Small intestine (tissue), 7 donors: ENCODE measurements around the gene ZNF441. TPM values are rescaled to one million over a fixed set of nuclear protein-coding genes. Genes with fewer than 3 reads are reported as not detected.
"Not testable (repeated sequence)": the region's sequence is repeated elsewhere in the genome, so short reads cannot be mapped to it uniquely, and the experiment has no call there.

Source experiments
- DNase-seq, 2 donors: peaks; one replicate each; pipeline versions ENCODE4 v3.0.0 to v3.0.0-alpha.2; 2013
- FAIRE-seq: peaks from 2 replicates; lab custom pipeline; 2012; peaks lifted over from hg19 to GRCh38; lab: Jason Lieb, UNC
- H3K27ac ChIP-seq, 3 donors: one replicate each; pipeline ENCODE4 v1.5.1; 2013; ENCODE audit warnings: low read length in 2 of 3, mild to moderate bottlenecking in 2 of 3, control low read depth in 1 of 3, inconsistent platforms in 1 of 3, low read depth in 1 of 3, moderate library complexity in 1 of 3
- H3K27me3 ChIP-seq, 3 donors: one replicate each; pipeline ENCODE4 v1.6.1; 2013; ENCODE audit warnings: low read length in 3 of 3, inconsistent platforms in 1 of 3; ENCODE audit not compliant: control insufficient read depth in 3 of 3, insufficient read depth in 3 of 3
- H3K36me3 ChIP-seq, 3 donors: one replicate each; pipeline ENCODE4 v1.6.1; 2013; ENCODE audit warnings: low read length in 3 of 3, inconsistent platforms in 1 of 3, low read depth in 1 of 3, mild to moderate bottlenecking in 1 of 3, moderate library complexity in 1 of 3; ENCODE audit not compliant: control insufficient read depth in 3 of 3, insufficient read depth in 2 of 3
- H3K4me1 ChIP-seq, 3 donors: one replicate each; pipeline ENCODE4 v1.6.1; 2013; ENCODE audit warnings: low read length in 2 of 3, inconsistent platforms in 1 of 3, low read depth in 1 of 3, mild to moderate bottlenecking in 1 of 3, moderate library complexity in 1 of 3; ENCODE audit not compliant: control insufficient read depth in 3 of 3, insufficient read depth in 2 of 3
- H3K4me3 ChIP-seq, 3 donors: one replicate each; pipeline ENCODE4 v1.5.1; 2013; ENCODE audit warnings: low read length in 3 of 3, control low read depth in 1 of 3, inconsistent platforms in 1 of 3, low read depth in 1 of 3, mild to moderate bottlenecking in 1 of 3, moderate library complexity in 1 of 3
- H3K9me3 ChIP-seq, 2 donors: one replicate each; pipeline ENCODE4 v1.6.1; 2013; ENCODE audit warnings: low read depth in 1 of 2, low read length in 1 of 2; ENCODE audit not compliant: control insufficient read depth in 2 of 2, insufficient read depth in 1 of 2
- WGBS, 3 donors: extraction: QIAGEN DNeasy Blood & Tissue Kit; methylation state at CpG; one replicate each; pipeline ENCODE4 v1.1.7; 2013; 5-methylcytosine and 5-hydroxymethylcytosine counted together
- polyA plus RNA-seq, 4 donors: library from polyadenylated mRNA; stranded (reverse) in 3 of 4; unstranded in 1 of 4; fragments of 200-250 nt in 3 of 4; fragments of 120-200 nt in 1 of 4; gene quantifications; one replicate each; pipeline versions ENCODE4 v1.2.1 to v1.2.3, GENCODE V29; 2013
- donor health status: healthy with polysubstance abuse.
- donor health status: control.
- donor health status: control.
- donor health status: Bipolar disorder and iron deficiency.
- donor health status: healthy.

The ZNF441 gene
- polyA plus RNA-seq, 4 donors, result 1.4 to 7.5 (median 2.1) TPM

GRCh38 chr19:11813703-11814028 lies 46.9 kb downstream of the ZNF441 start:
- Histone ChIP-seq H3K4me3 (peak overlapping the region; percentile 74 to 79 (median 76)), H3K36me3 (peaks cover 0 to 11% (median 0%) of the 10 kb centered on the region in 3 donors), H3K9me3 (peaks cover 0 to 23% of the 10 kb centered on the region in 2 donors), H3K27me3 (no peaks in the 10 kb centered on the region), H3K4me1 (peaks cover 0 to 3% (median 0%) of the 10 kb centered on the region in 3 donors), H3K27ac (peak overlapping the region in 2 of 3 donors; percentile 0 to 47)
- FAIRE-seq (no peak), DNase-seq (no peak)
- WGBS, 3 donors, result 2 to 6% (median 5%) methylated on average over 6 of the region's 6 CpGs

GRCh38 chr19:11814029-11814699 lies 47.4 kb downstream of the ZNF441 start, which contains the start of gene ZNF440:
TSS of gene ZNF440 (plus strand) at chr19:11814273. CDS start at chr19:11814448, 175 bp downstream.
- 0% methylated on average over 50 to 55 of the region's 55 CpGs for WGBS, 3 donors
- FAIRE-seq, result no peak

GRCh38 chr19:11814700-11815035 lies 47.9 kb downstream of the ZNF441 start:
- WGBS, 3 donors, result 4 to 10% (median 6%) methylated on average over 13 of the region's 13 CpGs
- DNase-seq, result peak in 1 of 2 donors; percentile 33
- no peak for FAIRE-seq
- peak overlapping the region; percentile 88 to 95 (median 91) for H3K27ac ChIP-seq
- no peaks in the 10 kb centered on the region for H3K27me3 ChIP-seq
- peaks cover 0 to 18% (median under 1%) of the 10 kb centered on the region in 3 donors for H3K36me3 ChIP-seq
- H3K9me3 ChIP-seq, result peaks cover 0 to 32% of the 10 kb centered on the region in 2 donors
- peak overlapping the region; percentile 74 to 79 (median 76) for H3K4me3 ChIP-seq
- peaks cover 0 to 3% (median 0%) of the 10 kb centered on the region in 3 donors for H3K4me1 ChIP-seq

More at GRCh38 chr19:11814029-11814699, 47.4 kb downstream of the ZNF441 start, which contains the start of gene ZNF440:
- peaks cover 0 to 14% (median 0%) of the 10 kb centered on the region in 3 donors for H3K36me3 ChIP-seq
- peak; percentile 96 to 97 for DNase-seq
- H3K27me3 ChIP-seq, result no peaks in the 10 kb centered on the region
- H3K9me3 ChIP-seq, result peaks cover 0 to 28% of the 10 kb centered on the region in 2 donors
- H3K4me1 ChIP-seq, result peaks cover 0 to 3% (median 0%) of the 10 kb centered on the region in 3 donors
- peak within 1 kb of the TSS; percentile 74 to 79 (median 76) for H3K4me3 ChIP-seq
- H3K27ac ChIP-seq, result peak within 1 kb of the TSS; percentile 88 to 95 (median 91)

- WGBS, 3 donors, result 89 to 92% (median 91%) methylated on average over 5 of the region's 5 CpGs
- no peak overlapping the region for H3K27ac ChIP-seq
- no peaks in the 10 kb centered on the region for H3K4me1 ChIP-seq
- no peak for DNase-seq
- H3K4me3 ChIP-seq, result no peak overlapping the region
- H3K9me3 ChIP-seq, result peaks cover 0 to 73% of the 10 kb centered on the region in 2 donors
- no peaks in the 10 kb centered on the region for H3K27me3 ChIP-seq
- FAIRE-seq, result no peak
- peaks cover 0 to 50% (median 12%) of the 10 kb centered on the region in 3 donors for H3K36me3 ChIP-seq
Observed at GRCh38 chr19:11821474-11822109, 54.8 kb downstream of the ZNF441 start.

- H3K27ac ChIP-seq, FAIRE-seq, H3K4me3 ChIP-seq, DNase-seq, H3K4me1 ChIP-seq, H3K27me3 ChIP-seq: not testable (repeated sequence)
- WGBS, 3 donors, result 92 to 97% (median 94%) methylated on average over 7 of the region's 7 CpGs
- Histone ChIP-seq H3K36me3 (peaks cover 18 to 39% (median 25%) of the 10 kb centered on the region in 3 donors), H3K9me3 (peaks cover 1 to 70% of the 10 kb centered on the region in 2 donors)
Observed at GRCh38 chr19:11828957-11829876, 62.4 kb downstream of the ZNF441 start.

- H3K9me3 ChIP-seq, result peaks cover 1 to 62% of the 10 kb centered on the region in 2 donors
- peak overlapping the region in 1 of 3 donors; percentile 14 for H3K4me3 ChIP-seq
- H3K36me3 ChIP-seq, result peaks cover 18 to 27% (median 25%) of the 10 kb centered on the region in 3 donors
- no peak for FAIRE-seq
- DNase-seq, result no peak
- no peak overlapping the region for H3K27ac ChIP-seq
- peaks cover 0 to 4% (median 0%) of the 10 kb centered on the region in 3 donors for H3K4me1 ChIP-seq
- WGBS, 3 donors, result 96 to 98% (median 97%) methylated on average over 8 of the region's 8 CpGs
- H3K27me3 ChIP-seq, result no peaks in the 10 kb centered on the region
Observed at GRCh38 chr19:11832253-11832912, 65.6 kb downstream of the ZNF441 start.

- Histone ChIP-seq H3K36me3 (peaks cover 18 to 25% (median 23%) of the 10 kb centered on the region in 3 donors), H3K27ac (no peak overlapping the region), H3K4me1 (peaks cover 0 to 4% (median 0%) of the 10 kb centered on the region in 3 donors), H3K9me3 (peaks cover 1 to 56% of the 10 kb centered on the region in 2 donors), H3K27me3 (no peaks in the 10 kb centered on the region), H3K4me3 (no peak overlapping the region)
- DNase-seq, result no peak
- no peak for FAIRE-seq
- WGBS, 3 donors, result 92 to 100% (median 98%) methylated on average over 2 of the region's 2 CpGs
Observed at GRCh38 chr19:11833541-11833940, 66.7 kb downstream of the ZNF441 start.
